PC-9 (cell line): Measurements from ENCODE around the gene GSKIP.

Experiments
- EZH2 ChIP-seq: fragments of 200-600 bp; sonication (generic); IDR thresholded peaks from 2 replicates; pipeline ENCODE4 v1.8.0; 2017; ENCODE audit warnings: antibody characterized with exemption, low read depth
- TF ChIP-seq, protein P1 (sequence below): fragments of 200-600 bp; sonication (generic); conservative IDR thresholded peaks from 2 replicates; pipeline ENCODE4 v1.6.1; 2017; ENCODE audit warnings: mixed run types, antibody characterized with exemption, mild to moderate bottlenecking, moderate library complexity

DNA sequence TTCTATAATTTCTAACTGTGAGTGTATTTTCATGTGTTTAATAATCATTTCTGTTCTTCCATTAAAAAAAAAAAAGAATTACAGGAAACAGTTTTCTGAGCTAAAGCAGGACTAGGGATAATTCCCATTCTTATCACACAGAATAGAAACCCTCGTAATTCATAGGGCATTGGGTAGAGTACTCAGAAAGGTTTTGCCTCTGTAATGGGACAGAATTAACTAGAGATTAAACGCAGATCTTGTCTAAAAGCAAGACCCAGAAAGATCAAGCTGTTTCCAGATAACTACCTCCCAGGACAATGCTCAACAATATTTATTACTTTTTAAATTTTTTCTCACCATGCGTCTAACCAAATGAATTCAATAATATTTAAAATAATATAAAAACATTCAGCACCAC, 10.2 kb downstream of the GSKIP start:
- TF ChIP-seq, protein P1, sequence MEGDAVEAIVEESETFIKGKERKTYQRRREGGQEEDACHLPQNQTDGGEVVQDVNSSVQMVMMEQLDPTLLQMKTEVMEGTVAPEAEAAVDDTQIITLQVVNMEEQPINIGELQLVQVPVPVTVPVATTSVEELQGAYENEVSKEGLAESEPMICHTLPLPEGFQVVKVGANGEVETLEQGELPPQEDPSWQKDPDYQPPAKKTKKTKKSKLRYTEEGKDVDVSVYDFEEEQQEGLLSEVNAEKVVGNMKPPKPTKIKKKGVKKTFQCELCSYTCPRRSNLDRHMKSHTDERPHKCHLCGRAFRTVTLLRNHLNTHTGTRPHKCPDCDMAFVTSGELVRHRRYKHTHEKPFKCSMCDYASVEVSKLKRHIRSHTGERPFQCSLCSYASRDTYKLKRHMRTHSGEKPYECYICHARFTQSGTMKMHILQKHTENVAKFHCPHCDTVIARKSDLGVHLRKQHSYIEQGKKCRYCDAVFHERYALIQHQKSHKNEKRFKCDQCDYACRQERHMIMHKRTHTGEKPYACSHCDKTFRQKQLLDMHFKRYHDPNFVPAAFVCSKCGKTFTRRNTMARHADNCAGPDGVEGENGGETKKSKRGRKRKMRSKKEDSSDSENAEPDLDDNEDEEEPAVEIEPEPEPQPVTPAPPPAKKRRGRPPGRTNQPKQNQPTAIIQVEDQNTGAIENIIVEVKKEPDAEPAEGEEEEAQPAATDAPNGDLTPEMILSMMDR: no peak
- TF ChIP-seq EZH2: no peak
